Spleen (tissue), 7 donors: ENCODE data around the gene BUB1B.
"Not testable (repeated sequence)": the region's sequence is repeated elsewhere in the genome, so short reads cannot be mapped to it uniquely, and the experiment has no call there.

ENCODE experiments used
- CTCF ChIP-seq, 11 experiments: fragments of 200-600 bp in 7 of 11; fragments of 450-650 bp in 4 of 11; sonication (generic) in 4 of 11; IDR thresholded peaks in 8 of 11; conservative IDR thresholded peaks in 3 of 11; 1 replicate in 7 of 11; 2 replicates in 4 of 11; pipeline versions ENCODE4 v1.4.0 to v1.8.0; 2016 to 2021; ENCODE audit warnings: antibody characterized with exemption in 11 of 11, inconsistent platforms in 4 of 11, mild to moderate bottlenecking in 1 of 11
- POLR2A ChIP-seq, 3 donors: fragments of 450-650 bp; IDR thresholded peaks; one replicate each; pipeline ENCODE4 v1.5.1; 2017; ENCODE audit warnings: antibody characterized with exemption in 3 of 3, mild to moderate bottlenecking in 1 of 3
- donor health status: DM: no; HTN: no; CAD: no; lungs with moderate emphysema.
- donor health status: DM: no; HTN: no; CAD: no.
- donor health status: DM: no; HTN: no; CAD: no.

GRCh38 chr15:40124807-40125285, 36.0 kb upstream of the BUB1B start:
- not testable (repeated sequence) for TF ChIP-seq CTCF (IDR thresholded peaks at IDR 0.05 in 8 of 11, conservative IDR thresholded peaks at IDR 0.05 in 3 of 11); POLR2A (IDR thresholded peaks at IDR 0.05)
